ENCODE results near the gene C12orf54.
"Not testable (repeated sequence)": the region's sequence is repeated elsewhere in the genome, so short reads cannot be mapped to it uniquely, and the experiment has no call there.

DNA sequence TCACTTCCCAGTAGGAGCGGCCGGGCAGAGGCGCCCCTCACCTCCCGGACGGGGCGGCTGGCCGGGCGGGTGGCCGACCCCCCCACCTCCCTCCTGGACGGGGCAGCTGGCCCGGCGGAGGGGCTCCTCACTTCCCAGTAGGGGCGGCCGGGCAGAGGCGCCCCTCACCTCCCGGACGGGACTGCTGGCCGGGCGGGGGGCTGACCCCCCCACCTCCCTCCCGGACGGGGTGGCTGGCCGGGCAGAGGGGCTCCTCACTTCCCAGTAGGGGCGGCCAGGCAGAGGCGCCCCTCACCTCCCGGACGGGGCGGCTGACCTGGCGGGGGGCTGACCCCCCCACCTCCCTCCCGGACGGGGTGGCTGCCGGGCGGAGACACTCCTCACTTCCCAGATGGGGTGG, 18.0 kb downstream of the C12orf54 start:
- TF ChIP-seq, protein P1, sequence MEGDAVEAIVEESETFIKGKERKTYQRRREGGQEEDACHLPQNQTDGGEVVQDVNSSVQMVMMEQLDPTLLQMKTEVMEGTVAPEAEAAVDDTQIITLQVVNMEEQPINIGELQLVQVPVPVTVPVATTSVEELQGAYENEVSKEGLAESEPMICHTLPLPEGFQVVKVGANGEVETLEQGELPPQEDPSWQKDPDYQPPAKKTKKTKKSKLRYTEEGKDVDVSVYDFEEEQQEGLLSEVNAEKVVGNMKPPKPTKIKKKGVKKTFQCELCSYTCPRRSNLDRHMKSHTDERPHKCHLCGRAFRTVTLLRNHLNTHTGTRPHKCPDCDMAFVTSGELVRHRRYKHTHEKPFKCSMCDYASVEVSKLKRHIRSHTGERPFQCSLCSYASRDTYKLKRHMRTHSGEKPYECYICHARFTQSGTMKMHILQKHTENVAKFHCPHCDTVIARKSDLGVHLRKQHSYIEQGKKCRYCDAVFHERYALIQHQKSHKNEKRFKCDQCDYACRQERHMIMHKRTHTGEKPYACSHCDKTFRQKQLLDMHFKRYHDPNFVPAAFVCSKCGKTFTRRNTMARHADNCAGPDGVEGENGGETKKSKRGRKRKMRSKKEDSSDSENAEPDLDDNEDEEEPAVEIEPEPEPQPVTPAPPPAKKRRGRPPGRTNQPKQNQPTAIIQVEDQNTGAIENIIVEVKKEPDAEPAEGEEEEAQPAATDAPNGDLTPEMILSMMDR (IDR thresholded peaks at IDR 0.05) = not testable (repeated sequence)
- TF ChIP-seq POLR2A (IDR thresholded peaks at IDR 0.05) = not testable (repeated sequence)

Measured in right lobe of liver (tissue), 4 donors.